GM12864 (cell line): ENCODE results near the gene MINDY4.

Source experiments
- DNase-seq: peaks from one replicate; pipeline ENCODE4 v3.0.0-alpha.2; 2011; ENCODE audit warnings: low read depth
- H3K4me3 ChIP-seq: 2 replicates; pipeline ENCODE4 v1.5.1; 2011; ENCODE audit warnings: mild to moderate bottlenecking, low read depth, low read length, control low read depth
- CTCF ChIP-seq: IDR thresholded peaks from 2 replicates; pipeline ENCODE4 v1.5.1; 2011; ENCODE audit warnings: low read depth, mild to moderate bottlenecking, moderate library complexity, low read length, control low read depth, inconsistent platforms; ENCODE audit errors: missing control alignments

Gene MINDY4

GRCh38 chr7:30782690-30783089 is 11.5 kb downstream of the MINDY4 start:
- no peak for TF ChIP-seq CTCF
- H3K4me3 ChIP-seq, result no peak overlapping the region
- DNase-seq, result no peak

- H3K4me3 ChIP-seq, result no peak overlapping the region
- no peak for TF ChIP-seq CTCF
- DNase-seq, result no peak
These were observed 14.6 kb downstream of the MINDY4 start for GRCh38 chr7:30785786-30786185.

- no peak for TF ChIP-seq CTCF
These were observed 16.3 kb downstream of the MINDY4 start for GRCh38 chr7:30787486-30787885.

GRCh38 chr7:30788640-30789333 is 17.6 kb downstream of the MINDY4 start:
- no peak for TF ChIP-seq CTCF
- H3K4me3 ChIP-seq, result no peak overlapping the region
- no peak for DNase-seq

More at GRCh38 chr7:30787486-30787885, 16.3 kb downstream of the MINDY4 start:
- H3K4me3 ChIP-seq, result no peak overlapping the region
- no peak for DNase-seq

- no peak for DNase-seq
These were observed 18.1 kb downstream of the MINDY4 start for GRCh38 chr7:30789334-30789711.

GRCh38 chr7:30790356-30790755 is 19.1 kb downstream of the MINDY4 start:
- no peak overlapping the region for H3K4me3 ChIP-seq
- no peak for DNase-seq
- TF ChIP-seq CTCF, result no peak

More at GRCh38 chr7:30789334-30789711, 18.1 kb downstream of the MINDY4 start:
- TF ChIP-seq CTCF, result no peak
- H3K4me3 ChIP-seq, result no peak overlapping the region

GRCh38 chr7:30791114-30791513 is 19.9 kb downstream of the MINDY4 start:
- no peak overlapping the region for H3K4me3 ChIP-seq
- TF ChIP-seq CTCF, result no peak
- DNase-seq, result no peak
